OCI-LY3 (cell line): Measurements from ENCODE around the gene SUPT3H.

Source experiments
- CTCF ChIP-seq: fragments of 200-600, 300-600 bp; sonication (generic); IDR thresholded peaks from 2 replicates; pipeline ENCODE4 v1.5.1; 2014; ENCODE audit warnings: antibody characterized with exemption, low read length, low read depth
- EZH2phosphoT487 ChIP-seq: fragments of 200-600 bp; shearing (Covaris generic); IDR thresholded peaks from 2 replicates; pipeline ENCODE4 v1.6.1; 2018; ENCODE audit warnings: antibody characterized with exemption, mixed run types, low read depth

DNA sequence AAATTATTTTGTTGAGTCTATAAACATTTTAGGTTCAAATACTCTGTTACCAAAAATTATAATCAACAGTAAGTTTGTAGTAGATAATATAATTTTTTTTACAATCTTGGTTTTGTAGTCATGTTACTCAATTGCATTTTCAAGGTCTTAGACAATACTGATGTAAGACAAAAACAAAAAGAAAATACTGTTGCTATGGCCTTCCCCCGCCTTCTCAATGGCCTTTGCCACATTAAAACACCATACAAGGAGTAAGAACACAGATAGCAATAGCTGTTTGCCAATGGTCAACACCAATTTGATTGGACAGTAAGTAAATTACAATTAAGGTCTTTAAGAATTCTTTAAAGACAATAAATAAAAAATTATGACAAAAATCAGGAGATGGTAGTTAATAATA is 540.0 kb downstream of the SUPT3H start:
- TF ChIP-seq CTCF (no peak), EZH2phosphoT487 (no peak)
